K562 (cell line): ENCODE results near the gene ST6GALNAC6. TPM values are rescaled to one million over a fixed set of nuclear protein-coding genes. Genes with fewer than 3 reads are reported as not detected.

Source experiments
- BRD4 ChIP-seq: fragments of 200-600 bp; sonication (generic); IDR thresholded peaks from 2 replicates; pipeline ENCODE4 v1.6.1; 2017; ENCODE audit warnings: inconsistent platforms
- BRD9 ChIP-seq: fragments of 450-650 bp; IDR thresholded peaks from 2 replicates; pipeline ENCODE4 v1.6.1; 2018; ENCODE audit warnings: low read depth; ENCODE audit not compliant: partially characterized antibody
- KLF13 ChIP-seq: fragments of 450-650 bp; IDR thresholded peaks from 2 replicates; pipeline ENCODE4 v1.6.1; 2016; ENCODE audit warnings: missing genetic modification characterization, low read depth, mild to moderate bottlenecking, missing compliant biosample characterization, moderate library complexity, borderline replicate concordance
- NFXL1 ChIP-seq: fragments of 450-650 bp; formaldehyde crosslinking; IDR thresholded peaks from 2 replicates; pipeline ENCODE4 v1.4.0; 2021; ENCODE audit warnings: mild to moderate bottlenecking
- PRDM10 ChIP-seq: fragments of 450-650 bp; IDR thresholded peaks from 2 replicates; pipeline ENCODE4 v1.6.1; 2018; ENCODE audit not compliant: partially characterized antibody
- SMAD2 ChIP-seq: fragments of 150-350 bp; IDR thresholded peaks from 2 replicates; pipeline ENCODE4 v1.6.1; 2014; ENCODE audit warnings: low read depth, mild to moderate bottlenecking, low read length
- SMARCE1 ChIP-seq: fragments of 450-650 bp; IDR thresholded peaks from 2 replicates; pipeline ENCODE4 v1.7.1; 2016; ENCODE audit warnings: mild to moderate bottlenecking
- SNRNP70 ChIP-seq: fragments of 200-400 bp; formaldehyde crosslinking; optimal IDR thresholded peaks from 2 replicates; pipeline ENCODE3; 2017; ENCODE audit warnings: low read depth, low read length
- SUPT5H ChIP-seq: fragments of 450-650 bp; IDR thresholded peaks from 2 replicates; pipeline ENCODE4 v1.6.1; 2016
- ZC3H4 ChIP-seq: sonication (generic); formaldehyde crosslinking; IDR thresholded peaks from 2 replicates; pipeline ENCODE4 v1.9.0; 2021; ENCODE audit warnings: missing genetic modification reagents, borderline replicate concordance
- ZNF12 ChIP-seq: sonication (generic); formaldehyde crosslinking; IDR thresholded peaks from 2 replicates; pipeline ENCODE4 v1.4.0; 2020; ENCODE audit warnings: mild to moderate bottlenecking, missing genetic modification reagents
- ZNF184 ChIP-seq: sonication (generic); formaldehyde crosslinking; IDR thresholded peaks from 2 replicates; pipeline ENCODE4 v1.5.0; 2020; ENCODE audit warnings: missing genetic modification reagents
- ZNF217 ChIP-seq: sonication (generic); formaldehyde crosslinking; IDR thresholded peaks from 2 replicates; pipeline ENCODE4 v1.8.0; 2022; ENCODE audit warnings: mild to moderate bottlenecking, missing genetic modification reagents
- polyA plus RNA-seq, 8 experiments: library from polyadenylated mRNA; depleted of rRNA in 4 of 8; stranded (reverse) in 5 of 8; unstranded in 3 of 8; fragments of >200 nt; fragmentation: Nextera tagmentation in 2 of 8; fragmentation: Illumina TruSeq in 1 of 8; extraction: Ambion mirVana in 2 of 8; extraction: Trizol in 1 of 8; gene quantifications; 2 replicates each; pipeline versions ENCODE4 v1.2.1 to v1.2.3, GENCODE V29; 2011 to 2014; ENCODE audit warnings: inconsistent platforms in 1 of 8, missing spikeins in 1 of 8
- total RNA-seq, 7 experiments: library from RNA; depleted of rRNA in 6 of 7; stranded (reverse); fragments of >200 nt in 6 of 7; fragmentation: Illumina TruSeq in 2 of 7; extraction: Trizol in 2 of 7; gene quantifications; 2 replicates each; pipeline versions ENCODE4 v1.2.1 to v1.2.3, GENCODE V29; 2011 to 2021; ENCODE audit warnings: low replicate concordance in 1 of 7
- TF ChIP-seq, protein P1 (sequence below): fragments of 450-650 bp; IDR thresholded peaks from 2 replicates; pipeline ENCODE4 v1.6.1; 2016
- TF ChIP-seq, protein P2 (sequence below): fragments of 450-650 bp; IDR thresholded peaks from 2 replicates; pipeline ENCODE4 v1.7.0; 2016; ENCODE audit warnings: borderline replicate concordance
- TF ChIP-seq, protein P3 (sequence below), 2 experiments: fragments of 150-350 bp in 1 of 2; IDR thresholded peaks; 2 replicates each; pipeline ENCODE4 v1.6.1; 2012 to 2016; ENCODE audit warnings: low read depth in 2 of 2, low read length in 2 of 2, mild to moderate bottlenecking in 1 of 2, moderate library complexity in 1 of 2

Gene ST6GALNAC6
- total and polyA plus RNA-seq, 9 of the 15 experiments (the other 6 are each of a cell fraction or from before 2014, with no cell fraction given): 0.13 to 23.0 (median 14.5) TPM

- TF ChIP-seq, protein P1, sequence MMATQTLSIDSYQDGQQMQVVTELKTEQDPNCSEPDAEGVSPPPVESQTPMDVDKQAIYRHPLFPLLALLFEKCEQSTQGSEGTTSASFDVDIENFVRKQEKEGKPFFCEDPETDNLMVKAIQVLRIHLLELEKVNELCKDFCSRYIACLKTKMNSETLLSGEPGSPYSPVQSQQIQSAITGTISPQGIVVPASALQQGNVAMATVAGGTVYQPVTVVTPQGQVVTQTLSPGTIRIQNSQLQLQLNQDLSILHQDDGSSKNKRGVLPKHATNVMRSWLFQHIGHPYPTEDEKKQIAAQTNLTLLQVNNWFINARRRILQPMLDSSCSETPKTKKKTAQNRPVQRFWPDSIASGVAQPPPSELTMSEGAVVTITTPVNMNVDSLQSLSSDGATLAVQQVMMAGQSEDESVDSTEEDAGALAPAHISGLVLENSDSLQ: no peak
- TF ChIP-seq, protein P2, sequence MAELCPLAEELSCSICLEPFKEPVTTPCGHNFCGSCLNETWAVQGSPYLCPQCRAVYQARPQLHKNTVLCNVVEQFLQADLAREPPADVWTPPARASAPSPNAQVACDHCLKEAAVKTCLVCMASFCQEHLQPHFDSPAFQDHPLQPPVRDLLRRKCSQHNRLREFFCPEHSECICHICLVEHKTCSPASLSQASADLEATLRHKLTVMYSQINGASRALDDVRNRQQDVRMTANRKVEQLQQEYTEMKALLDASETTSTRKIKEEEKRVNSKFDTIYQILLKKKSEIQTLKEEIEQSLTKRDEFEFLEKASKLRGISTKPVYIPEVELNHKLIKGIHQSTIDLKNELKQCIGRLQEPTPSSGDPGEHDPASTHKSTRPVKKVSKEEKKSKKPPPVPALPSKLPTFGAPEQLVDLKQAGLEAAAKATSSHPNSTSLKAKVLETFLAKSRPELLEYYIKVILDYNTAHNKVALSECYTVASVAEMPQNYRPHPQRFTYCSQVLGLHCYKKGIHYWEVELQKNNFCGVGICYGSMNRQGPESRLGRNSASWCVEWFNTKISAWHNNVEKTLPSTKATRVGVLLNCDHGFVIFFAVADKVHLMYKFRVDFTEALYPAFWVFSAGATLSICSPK: no peak
- TF ChIP-seq ZNF12 (CRISPR knock-in tag) (no peak), PRDM10 (peak; percentile 16), ZC3H4 (CRISPR knock-in tag) (no peak), NFXL1 (CRISPR knock-in tag) (no peak), SMAD2 (no peak), ZNF184 (CRISPR knock-in tag) (no peak), KLF13 (tag) (0 out of 2 replicates have a peak, but pooled peaks have one; percentile 17), ZNF217 (CRISPR knock-in tag) (no peak), SMARCE1 (no peak), BRD4 (no peak), BRD9 (no peak), SNRNP70 (no peak), SUPT5H (no peak)
- TF ChIP-seq, protein P3, sequence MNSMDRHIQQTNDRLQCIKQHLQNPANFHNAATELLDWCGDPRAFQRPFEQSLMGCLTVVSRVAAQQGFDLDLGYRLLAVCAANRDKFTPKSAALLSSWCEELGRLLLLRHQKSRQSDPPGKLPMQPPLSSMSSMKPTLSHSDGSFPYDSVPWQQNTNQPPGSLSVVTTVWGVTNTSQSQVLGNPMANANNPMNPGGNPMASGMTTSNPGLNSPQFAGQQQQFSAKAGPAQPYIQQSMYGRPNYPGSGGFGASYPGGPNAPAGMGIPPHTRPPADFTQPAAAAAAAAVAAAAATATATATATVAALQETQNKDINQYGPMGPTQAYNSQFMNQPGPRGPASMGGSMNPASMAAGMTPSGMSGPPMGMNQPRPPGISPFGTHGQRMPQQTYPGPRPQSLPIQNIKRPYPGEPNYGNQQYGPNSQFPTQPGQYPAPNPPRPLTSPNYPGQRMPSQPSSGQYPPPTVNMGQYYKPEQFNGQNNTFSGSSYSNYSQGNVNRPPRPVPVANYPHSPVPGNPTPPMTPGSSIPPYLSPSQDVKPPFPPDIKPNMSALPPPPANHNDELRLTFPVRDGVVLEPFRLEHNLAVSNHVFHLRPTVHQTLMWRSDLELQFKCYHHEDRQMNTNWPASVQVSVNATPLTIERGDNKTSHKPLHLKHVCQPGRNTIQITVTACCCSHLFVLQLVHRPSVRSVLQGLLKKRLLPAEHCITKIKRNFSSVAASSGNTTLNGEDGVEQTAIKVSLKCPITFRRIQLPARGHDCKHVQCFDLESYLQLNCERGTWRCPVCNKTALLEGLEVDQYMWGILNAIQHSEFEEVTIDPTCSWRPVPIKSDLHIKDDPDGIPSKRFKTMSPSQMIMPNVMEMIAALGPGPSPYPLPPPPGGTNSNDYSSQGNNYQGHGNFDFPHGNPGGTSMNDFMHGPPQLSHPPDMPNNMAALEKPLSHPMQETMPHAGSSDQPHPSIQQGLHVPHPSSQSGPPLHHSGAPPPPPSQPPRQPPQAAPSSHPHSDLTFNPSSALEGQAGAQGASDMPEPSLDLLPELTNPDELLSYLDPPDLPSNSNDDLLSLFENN (IDR thresholded peaks at IDR 0.05; ENCODE audit: low read depth in 2 of 2, low read length in 2 of 2): no peak
Measured at GRCh38 chr9:127927201-127927987, 28.0 kb upstream of the ST6GALNAC6 start (continued).
